ENCODE results near the gene SIDT2. TPM values are rescaled to one million over a fixed set of nuclear protein-coding genes. Genes with fewer than 3 reads are reported as not detected.
A peak's percentile ranks its signal among the peaks of the same experiment; 100 is the strongest.

SIDT2 gene
- total RNA-seq, 2 experiments from 2014 or later, result 8.0 to 8.7 TPM

GRCh38 chr11:117217141-117218084, 38.9 kb downstream of the SIDT2 start:
- H3K27ac Mint-ChIP-seq, result peak overlapping the region; percentile 77
- no peak overlapping the region for H3K4me3 Mint-ChIP-seq
- no peaks in the 10 kb centered on the region for H3K4me1 Mint-ChIP-seq
- DNase-seq, result no peak
- H3K36me3 Mint-ChIP-seq, result peaks cover 22% of the 10 kb centered on the region
- no peaks in the 10 kb centered on the region for H3K9me3 Mint-ChIP-seq
- no peaks in the 10 kb centered on the region for H3K27me3 Mint-ChIP-seq

GRCh38 chr11:117218133-117218915, 39.8 kb downstream of the SIDT2 start:
- H3K4me1 Mint-ChIP-seq, result no peaks in the 10 kb centered on the region
- no peak for DNase-seq
- peaks cover 19% of the 10 kb centered on the region for H3K36me3 Mint-ChIP-seq
- no peaks in the 10 kb centered on the region for H3K27me3 Mint-ChIP-seq
- H3K27ac Mint-ChIP-seq, result no peak overlapping the region
- H3K9me3 Mint-ChIP-seq, result no peaks in the 10 kb centered on the region
- no peak overlapping the region for H3K4me3 Mint-ChIP-seq

GRCh38 chr11:117219001-117219400, 40.5 kb downstream of the SIDT2 start:
- peaks cover 16% of the 10 kb centered on the region for H3K36me3 Mint-ChIP-seq

GRCh38 chr11:117219455-117219854, 40.9 kb downstream of the SIDT2 start:
- Mint-ChIP-seq H3K4me3 (no peak overlapping the region), H3K9me3 (no peaks in the 10 kb centered on the region), H3K36me3 (peaks cover 15% of the 10 kb centered on the region), H3K27ac (no peak overlapping the region), H3K4me1 (no peaks in the 10 kb centered on the region), H3K27me3 (no peaks in the 10 kb centered on the region)
- no peak for DNase-seq

More at GRCh38 chr11:117219001-117219400, 40.5 kb downstream of the SIDT2 start:
- H3K9me3 Mint-ChIP-seq, result no peaks in the 10 kb centered on the region
- no peak overlapping the region for H3K4me3 Mint-ChIP-seq
- no peaks in the 10 kb centered on the region for H3K4me1 Mint-ChIP-seq
- H3K27ac Mint-ChIP-seq, result no peak overlapping the region
- H3K27me3 Mint-ChIP-seq, result no peaks in the 10 kb centered on the region
- no peak for DNase-seq

- H3K27ac Mint-ChIP-seq, result no peak overlapping the region
- no peaks in the 10 kb centered on the region for H3K27me3 Mint-ChIP-seq
- H3K36me3 Mint-ChIP-seq, result peaks cover 12% of the 10 kb centered on the region
- H3K9me3 Mint-ChIP-seq, result no peaks in the 10 kb centered on the region
- H3K4me1 Mint-ChIP-seq, result no peaks in the 10 kb centered on the region
- DNase-seq, result no peak
- H3K4me3 Mint-ChIP-seq, result no peak overlapping the region
Measured at GRCh38 chr11:117219995-117220394, 41.5 kb downstream of the SIDT2 start.

GRCh38 chr11:117220568-117220967, 42.0 kb downstream of the SIDT2 start:
- H3K4me3 Mint-ChIP-seq, result no peak overlapping the region
- peaks cover 16% of the 10 kb centered on the region for H3K36me3 Mint-ChIP-seq
- H3K27me3 Mint-ChIP-seq, result no peaks in the 10 kb centered on the region
- H3K9me3 Mint-ChIP-seq, result no peaks in the 10 kb centered on the region
- H3K27ac Mint-ChIP-seq, result no peak overlapping the region
- no peaks in the 10 kb centered on the region for H3K4me1 Mint-ChIP-seq
- no peak for DNase-seq

- no peaks in the 10 kb centered on the region for H3K4me1 Mint-ChIP-seq
- no peak overlapping the region for H3K27ac Mint-ChIP-seq
- H3K36me3 Mint-ChIP-seq, result peaks cover 16% of the 10 kb centered on the region
Measured at GRCh38 chr11:117220999-117221774, 42.6 kb downstream of the SIDT2 start.

GRCh38 chr11:117221775-117222517, 43.4 kb downstream of the SIDT2 start:
- Mint-ChIP-seq H3K27me3 (no peaks in the 10 kb centered on the region), H3K4me1 (peaks cover 5% of the 10 kb centered on the region), H3K27ac (no peak overlapping the region), H3K9me3 (no peaks in the 10 kb centered on the region), H3K4me3 (no peak overlapping the region), H3K36me3 (peaks cover 22% of the 10 kb centered on the region)
- no peak for DNase-seq

More at GRCh38 chr11:117220999-117221774, 42.6 kb downstream of the SIDT2 start:
- Mint-ChIP-seq H3K9me3 (no peaks in the 10 kb centered on the region), H3K27me3 (no peaks in the 10 kb centered on the region), H3K4me3 (no peak overlapping the region)
- DNase-seq, result no peak

GRCh38 chr11:117222991-117223740, 44.6 kb downstream of the SIDT2 start:
- Mint-ChIP-seq H3K27me3 (no peaks in the 10 kb centered on the region), H3K27ac (no peak overlapping the region), H3K9me3 (no peaks in the 10 kb centered on the region), H3K4me3 (no peak overlapping the region), H3K36me3 (peaks cover 27% of the 10 kb centered on the region), H3K4me1 (peaks cover 11% of the 10 kb centered on the region)
- DNase-seq, result no peak

- Mint-ChIP-seq H3K9me3 (no peaks in the 10 kb centered on the region), H3K36me3 (peaks cover 34% of the 10 kb centered on the region), H3K4me1 (peaks cover 15% of the 10 kb centered on the region), H3K4me3 (no peak overlapping the region), H3K27ac (no peak overlapping the region), H3K27me3 (no peaks in the 10 kb centered on the region)
- DNase-seq, result no peak
Measured at GRCh38 chr11:117223741-117224689, 45.5 kb downstream of the SIDT2 start.

- no peak overlapping the region for H3K4me3 Mint-ChIP-seq
- no peaks in the 10 kb centered on the region for H3K27me3 Mint-ChIP-seq
- no peak for DNase-seq
- no peak overlapping the region for H3K27ac Mint-ChIP-seq
- H3K4me1 Mint-ChIP-seq, result peaks cover 28% of the 10 kb centered on the region
- peaks cover 41% of the 10 kb centered on the region for H3K36me3 Mint-ChIP-seq
- H3K9me3 Mint-ChIP-seq, result no peaks in the 10 kb centered on the region
Measured at GRCh38 chr11:117225553-117226170, 47.1 kb downstream of the SIDT2 start.

All from activated naive CD8-positive, alpha-beta T cell treated with anti-CD3 and anti-CD28 coated beads for 36 hours (primary cell).